A673 (cell line): ENCODE data around the gene RPL36AL. TPM values are rescaled to one million over a fixed set of nuclear protein-coding genes. Genes with fewer than 3 reads are reported as not detected.

Experiments
- BruUV-seq: library from RNA; stranded (reverse); fragments of 400-500 nt; replicated peaks from 2 replicates; lab custom pipeline; 2021; lab: Mats Ljungman, UMichigan
- CTCF ChIA-PET: fragments of 300-600 bp; sonication (Branson Sonifier 250); formaldehyde crosslinking; loops from one replicate; lab custom pipeline; 2022; ENCODE audit warnings: antibody characterized with exemption; lab: Charles Lee
- POLR2A ChIA-PET: fragments of 300-600 bp; sonication (Branson Sonifier 250); formaldehyde crosslinking; loops from one replicate; lab custom pipeline; 2022; ENCODE audit warnings: antibody characterized with exemption; ENCODE audit not compliant: low non-redundant PET; lab: Charles Lee
- DNase-seq: peaks from one replicate; pipeline ENCODE4 v3.0.0-alpha.2; 2015; ENCODE audit warnings: low spot score
- H3K27ac ChIP-seq: fragments of 200-600 bp; sonication (generic); 2 replicates; pipeline ENCODE4 v1.5.1; 2016; ENCODE audit warnings: mixed run types, low read depth, mild to moderate bottlenecking, mixed read lengths, antibody characterized with exemption, low read length; ENCODE audit not compliant: poor library complexity, severe bottlenecking
- H3K27me3 ChIP-seq: fragments of 200-600 bp; sonication (generic); replicated peaks from 2 replicates; pipeline ENCODE4 v1.6.1; 2017; ENCODE audit warnings: mixed run types, low read depth, mild to moderate bottlenecking, mixed read lengths, antibody characterized with exemption, low read length; ENCODE audit not compliant: insufficient read depth, poor library complexity
- H3K36me3 ChIP-seq: fragments of 200-600 bp; sonication (generic); 2 replicates; pipeline ENCODE4 v1.6.1; 2016; ENCODE audit warnings: mixed run types, mild to moderate bottlenecking, mixed read lengths, antibody characterized with exemption, low read length; ENCODE audit not compliant: insufficient read depth, poor library complexity, severe bottlenecking
- H3K4me1 ChIP-seq: fragments of 200-600 bp; sonication (generic); 2 replicates; pipeline ENCODE4 v1.6.1; 2017; ENCODE audit warnings: mixed run types, mild to moderate bottlenecking, mixed read lengths, antibody characterized with exemption, low read length; ENCODE audit not compliant: insufficient read depth, poor library complexity, severe bottlenecking
- H3K4me3 ChIP-seq: fragments of 200-600 bp; sonication (generic); 2 replicates; pipeline ENCODE4 v1.5.1; 2016; ENCODE audit warnings: low read depth, mixed run types, mild to moderate bottlenecking, mixed read lengths, low read length; ENCODE audit not compliant: poor library complexity, severe bottlenecking
- H3K9me3 ChIP-seq: fragments of 200-600 bp; sonication (generic); 2 replicates; pipeline ENCODE4 v1.6.1; 2016; ENCODE audit warnings: mixed run types, low read depth, mild to moderate bottlenecking, mixed read lengths, antibody characterized with exemption, low read length; ENCODE audit not compliant: poor library complexity, severe bottlenecking
- CTCF ChIP-seq: fragments of 300-800, 200-600 bp; sonication (generic); conservative IDR thresholded peaks from 2 replicates; pipeline ENCODE4 v1.5.1; 2017; ENCODE audit warnings: low read depth, mild to moderate bottlenecking, antibody characterized with exemption, low read length, moderate library complexity, mixed read lengths
- EZH2 ChIP-seq: fragments of 200-600 bp; sonication (generic); IDR thresholded peaks from 2 replicates; pipeline ENCODE4 v1.6.1; 2017; ENCODE audit warnings: borderline replicate concordance, low read depth, mild to moderate bottlenecking, mixed read lengths, antibody characterized with exemption, low read length; ENCODE audit not compliant: poor library complexity, severe bottlenecking
- intact Hi-C: fragments of 100-400 bp; cut with micrococcal nuclease; formaldehyde crosslinking; loops from one replicate; pipeline ENCODE4 v1.10.0; 2022; ENCODE audit not compliant: unreplicated experiment
- total RNA-seq: library from RNA; stranded (reverse); gene quantifications from 2 replicates; pipeline ENCODE4 v1.2.3, GENCODE V29; 2021

RPL36AL gene
- total RNA-seq, 1 experiment from 2014 or later, result 202 TPM

- CTCF ChIA-PET, result no interaction called here
- BruUV-seq, result no TSS peak
Observed at GRCh38 chr14:49569281-49569680, 51.1 kb downstream of the RPL36AL start.

More at GRCh38 chr14:49569281-49569680, 51.1 kb downstream of the RPL36AL start:
- no peak for DNase-seq
- Histone ChIP-seq H3K27me3 (no peaks in the 10 kb centered on the region), H3K27ac (no peak overlapping the region), H3K36me3 (peaks cover 5% of the 10 kb centered on the region), H3K4me1 (no peaks in the 10 kb centered on the region), H3K9me3 (no peaks in the 10 kb centered on the region), H3K4me3 (no peak overlapping the region)
- intact Hi-C loops, result no loop called here
- POLR2A ChIA-PET, result no interaction called here
- TF ChIP-seq CTCF, result no peak
- TF ChIP-seq EZH2, result no peak

Other genes with a start within 250 kb of the RPL36AL start
- gene RPS29, start 34.2 kb downstream of the RPL36AL start, total RNA-seq, result 1,002 and 1,040 TPM in 2 replicates
- gene LRR1, start 21.7 kb downstream of the RPL36AL start, total RNA-seq, result 47.5 and 49.2 TPM in 2 replicates
- gene MGAT2, start 173 bp upstream of the RPL36AL start, total RNA-seq, result 35.9 and 37.3 TPM in 2 replicates
- gene DNAAF2, start 14.6 kb upstream of the RPL36AL start, total RNA-seq, result 12.4 and 13.7 TPM in 2 replicates
- 39.5 and 42.1 TPM in 2 replicates for gene POLE2, start 67.6 kb upstream of the RPL36AL start, total RNA-seq
- 1.3 TPM in 2 replicates for gene KLHDC1, start 72.5 kb upstream of the RPL36AL start, total RNA-seq
- gene KLHDC2, start 147.5 kb upstream of the RPL36AL start, total RNA-seq, result 34.0 and 39.6 TPM in 2 replicates
- 77.5 and 80.2 TPM in 2 replicates for gene NEMF, start 232.2 kb upstream of the RPL36AL start, total RNA-seq